ENCODE data around the gene CDC42BPA.
"Not testable (repeated sequence)": the region's sequence is repeated elsewhere in the genome, so short reads cannot be mapped to it uniquely, and the experiment has no call there.

The CDC42BPA gene

GRCh38 chr1:227242811-227243682 is 75.2 kb downstream of the CDC42BPA start:
- no peak for DNase-seq (ENCODE audit: insufficient read length)
- FAIRE-seq = no peak
- no peak for TF ChIP-seq TAF1 (IDR thresholded peaks at IDR 0.05; ENCODE audit: borderline replicate concordance, low read depth, low read length)
- TF ChIP-seq POLR2A (IDR thresholded peaks at IDR 0.05; ENCODE audit: low read depth, low read length) = no peak
- TF ChIP-seq POLR2AphosphoS5 (IDR thresholded peaks at IDR 0.05; ENCODE audit: low read depth, low read length) = no peak

DNA sequence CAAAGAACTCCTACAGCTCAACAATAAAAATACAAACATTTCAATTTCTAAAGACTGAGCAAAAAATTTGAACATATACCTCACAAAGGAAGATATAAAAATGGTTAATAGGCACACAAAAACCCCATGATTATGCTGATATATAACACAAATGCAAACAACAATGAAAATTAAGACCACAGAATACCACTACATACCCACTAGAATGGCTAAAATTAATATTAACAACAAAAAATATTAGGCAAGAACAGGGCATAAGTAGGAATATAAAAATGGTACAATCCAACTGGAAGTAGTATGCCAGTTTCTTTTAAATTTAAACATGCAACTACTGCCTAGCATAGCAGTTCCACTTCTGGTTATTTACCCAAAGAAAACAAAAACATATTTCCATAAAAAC is 77.3 kb downstream of the CDC42BPA start:
- FAIRE-seq = no peak
- DNase-seq (ENCODE audit: insufficient read length) = no peak
- TF ChIP-seq POLR2A (IDR thresholded peaks at IDR 0.05; ENCODE audit: low read depth, low read length) (no peak), POLR2AphosphoS5 (IDR thresholded peaks at IDR 0.05; ENCODE audit: low read depth, low read length) (no peak), TAF1 (IDR thresholded peaks at IDR 0.05; ENCODE audit: borderline replicate concordance, low read depth, low read length) (no peak)

DNA sequence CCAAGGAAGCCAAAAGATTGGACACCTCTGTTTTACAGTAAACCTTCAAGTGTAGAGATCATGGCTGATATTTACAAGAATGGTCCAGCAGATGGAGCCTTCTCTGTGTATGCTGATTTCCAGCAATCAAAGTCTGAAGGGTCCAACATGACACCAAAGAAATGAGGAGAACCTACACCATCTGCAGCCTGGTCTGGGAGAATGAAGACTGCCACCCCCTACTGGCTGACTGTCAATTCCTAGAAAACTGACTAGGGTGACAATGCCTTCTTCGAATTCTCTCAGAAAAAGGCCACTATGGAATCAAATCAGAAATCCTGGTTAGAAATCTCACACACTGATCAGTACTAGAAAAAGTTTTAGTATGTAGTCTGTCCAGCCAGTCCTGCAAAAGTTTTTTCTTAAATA is 83.3 kb downstream of the CDC42BPA start:
- FAIRE-seq = no peak

GRCh38 chr1:227231128-227231527 is 87.2 kb downstream of the CDC42BPA start:
- FAIRE-seq; DNase-seq (ENCODE audit: insufficient read length): not testable (repeated sequence)

More for the DNA sequence above, 83.3 kb downstream of the CDC42BPA start:
- no peak for DNase-seq (ENCODE audit: insufficient read length)
- TF ChIP-seq TAF1 (IDR thresholded peaks at IDR 0.05; ENCODE audit: borderline replicate concordance, low read depth, low read length) (no peak), POLR2A (IDR thresholded peaks at IDR 0.05; ENCODE audit: low read depth, low read length) (no peak), POLR2AphosphoS5 (IDR thresholded peaks at IDR 0.05; ENCODE audit: low read depth, low read length) (no peak)

GRCh38 chr1:227228201-227228600 is 90.1 kb downstream of the CDC42BPA start:
- FAIRE-seq (no peak), DNase-seq (ENCODE audit: insufficient read length) (no peak)
- no peak for TF ChIP-seq POLR2A (IDR thresholded peaks at IDR 0.05; ENCODE audit: low read depth, low read length)
- no peak for TF ChIP-seq POLR2AphosphoS5 (IDR thresholded peaks at IDR 0.05; ENCODE audit: low read depth, low read length)
- TF ChIP-seq TAF1 (IDR thresholded peaks at IDR 0.05; ENCODE audit: borderline replicate concordance, low read depth, low read length) = no peak

GRCh38 chr1:227227761-227228160 is 90.5 kb downstream of the CDC42BPA start:
- FAIRE-seq = no peak
- no peak for DNase-seq (ENCODE audit: insufficient read length)
- TF ChIP-seq TAF1 (IDR thresholded peaks at IDR 0.05; ENCODE audit: borderline replicate concordance, low read depth, low read length) (no peak), POLR2AphosphoS5 (IDR thresholded peaks at IDR 0.05; ENCODE audit: low read depth, low read length) (no peak), POLR2A (IDR thresholded peaks at IDR 0.05; ENCODE audit: low read depth, low read length) (no peak)

- DNase-seq (ENCODE audit: insufficient read length) (no peak), FAIRE-seq (no peak)
- no peak for TF ChIP-seq POLR2AphosphoS5 (IDR thresholded peaks at IDR 0.05; ENCODE audit: low read depth, low read length)
- no peak for TF ChIP-seq POLR2A (IDR thresholded peaks at IDR 0.05; ENCODE audit: low read depth, low read length)
- no peak for TF ChIP-seq TAF1 (IDR thresholded peaks at IDR 0.05; ENCODE audit: borderline replicate concordance, low read depth, low read length)
Observed at GRCh38 chr1:227225715-227226346, 92.5 kb downstream of the CDC42BPA start.

- TF ChIP-seq POLR2A (IDR thresholded peaks at IDR 0.05; ENCODE audit: low read depth, low read length) (no peak), POLR2AphosphoS5 (IDR thresholded peaks at IDR 0.05; ENCODE audit: low read depth, low read length) (no peak), TAF1 (IDR thresholded peaks at IDR 0.05; ENCODE audit: borderline replicate concordance, low read depth, low read length) (no peak)
- DNase-seq (ENCODE audit: insufficient read length) = no peak
- FAIRE-seq = no peak
Observed at GRCh38 chr1:227223171-227223806, 95.0 kb downstream of the CDC42BPA start.

DNA sequence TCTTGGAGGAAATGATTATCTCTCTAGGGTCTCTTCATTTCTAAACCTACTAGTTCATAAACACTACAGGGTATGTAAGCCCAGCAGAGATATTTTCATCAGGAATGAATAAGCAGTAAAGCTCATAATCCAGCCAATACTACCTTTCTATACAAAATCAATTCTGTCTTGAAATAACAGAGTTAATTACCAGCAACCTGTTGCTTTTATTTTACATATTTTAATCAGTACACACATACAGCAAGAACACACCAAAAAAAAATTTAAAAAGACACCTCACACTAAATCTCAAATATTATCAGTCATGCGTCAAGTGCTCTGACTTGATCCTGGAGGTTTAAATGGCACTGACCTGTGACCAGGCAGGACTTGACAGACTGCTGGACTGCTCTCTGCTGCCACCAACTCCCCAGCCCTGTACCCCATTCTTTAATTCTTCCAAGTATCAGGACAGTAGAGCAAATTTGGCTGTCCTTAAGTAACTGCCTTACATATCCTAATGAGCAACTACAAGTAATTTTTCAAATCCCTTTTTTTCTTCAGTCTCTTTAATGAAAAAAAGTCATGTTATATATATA is 98.5 kb downstream of the CDC42BPA start:
- DNase-seq (ENCODE audit: insufficient read length) (no peak), FAIRE-seq (no peak)
- no peak for TF ChIP-seq TAF1 (IDR thresholded peaks at IDR 0.05; ENCODE audit: borderline replicate concordance, low read depth, low read length)
- no peak for TF ChIP-seq POLR2A (IDR thresholded peaks at IDR 0.05; ENCODE audit: low read depth, low read length)
- no peak for TF ChIP-seq POLR2AphosphoS5 (IDR thresholded peaks at IDR 0.05; ENCODE audit: low read depth, low read length)

- DNase-seq (ENCODE audit: insufficient read length) = no peak
- no peak for TF ChIP-seq TAF1 (IDR thresholded peaks at IDR 0.05; ENCODE audit: borderline replicate concordance, low read depth, low read length)
- no peak for TF ChIP-seq POLR2AphosphoS5 (IDR thresholded peaks at IDR 0.05; ENCODE audit: low read depth, low read length)
- no peak for TF ChIP-seq POLR2A (IDR thresholded peaks at IDR 0.05; ENCODE audit: low read depth, low read length)
- no peak for FAIRE-seq
Observed at GRCh38 chr1:227218870-227219573, 99.3 kb downstream of the CDC42BPA start.

Measured in GM12892 (cell line).